ENCODE data around the gene C1orf116.

GRCh38 chr1:207049054-207049453 lies 16.5 kb upstream of the C1orf116 start:
- no peak for TF ChIP-seq CTCF (optimal IDR thresholded peaks at IDR 0.05 in 1 of 3, IDR thresholded peaks at IDR 0.05 in 1 of 3, conservative IDR thresholded peaks at IDR 0.05 in 1 of 3; ENCODE audit: extremely low read depth in 1 of 3, insufficient read depth in 2 of 3, low read length in 3 of 3)
- TF ChIP-seq EZH2 (IDR thresholded peaks at IDR 0.05; ENCODE audit: low read length): no peak
